PC-9 (cell line): Measurements from ENCODE around the gene HSPBP1. TPM values are rescaled to one million over a fixed set of nuclear protein-coding genes. Genes with fewer than 3 reads are reported as not detected.

ENCODE experiments used
- BruUV-seq: library from RNA; stranded (reverse); fragments of 400-500 nt; replicated peaks from 2 replicates; lab custom pipeline; 2021; lab: Mats Ljungman, UMichigan
- CTCF ChIA-PET: fragments of 300-600 bp; sonication (Branson Sonifier 250); formaldehyde crosslinking; loops from one replicate; lab custom pipeline; 2022; ENCODE audit warnings: antibody characterized with exemption; lab: Charles Lee
- POLR2A ChIA-PET: fragments of 300-600 bp; sonication (Branson Sonifier 250); formaldehyde crosslinking; loops from one replicate; lab custom pipeline; 2022; ENCODE audit warnings: antibody characterized with exemption; ENCODE audit not compliant: unreplicated experiment; lab: Charles Lee
- DNase-seq, 2 experiments: peaks; one replicate each; pipeline versions ENCODE4 v3.0.0 to v3.0.0-alpha.2; 2015 to 2022; ENCODE audit warnings: mixed read lengths in 1 of 2
- H2AFZ ChIP-seq: fragments of 200-600 bp; sonication (generic); 2 replicates; pipeline ENCODE4 v1.8.1; 2017; ENCODE audit warnings: antibody characterized with exemption
- H3F3A ChIP-seq: fragments of 200-600 bp; sonication (generic); 2 replicates; pipeline ENCODE4 v1.8.1; 2017; ENCODE audit warnings: antibody characterized with exemption, mild to moderate bottlenecking, low read depth; ENCODE audit not compliant: insufficient read depth
- H3K27ac ChIP-seq: fragments of 200-600 bp; sonication (generic); 2 replicates; pipeline ENCODE4 v1.6.1; 2016; ENCODE audit warnings: mixed run types
- H3K27me3 ChIP-seq: fragments of 200-600 bp; sonication (generic); 2 replicates; pipeline ENCODE4 v1.6.1; 2016; ENCODE audit warnings: low read depth, mixed run types; ENCODE audit not compliant: insufficient read depth
- H3K36me3 ChIP-seq: fragments of 200-600 bp; sonication (generic); 2 replicates; pipeline ENCODE4 v1.6.1; 2016; ENCODE audit warnings: low read depth, mixed run types
- H3K4me1 ChIP-seq: fragments of 200-600 bp; sonication (generic); replicated peaks from 2 replicates; pipeline ENCODE4 v1.6.1; 2016; ENCODE audit warnings: mixed run types; ENCODE audit not compliant: insufficient read depth
- H3K4me2 ChIP-seq: fragments of 200-600 bp; sonication (generic); 2 replicates; pipeline ENCODE4 v1.6.1; 2017; ENCODE audit warnings: mixed run types
- H3K4me3 ChIP-seq: fragments of 200-600 bp; sonication (generic); 2 replicates; pipeline ENCODE4 v1.6.1; 2016; ENCODE audit warnings: mixed run types
- H3K79me2 ChIP-seq: fragments of 200-600 bp; sonication (generic); 2 replicates; pipeline ENCODE4 v1.6.1; 2017; ENCODE audit warnings: low read depth, mixed run types
- H3K9me2 ChIP-seq: fragments of 200-600 bp; sonication (generic); 2 replicates; pipeline ENCODE4 v1.8.1; 2017; ENCODE audit warnings: mild to moderate bottlenecking; ENCODE audit not compliant: insufficient read depth
- H3K9me3 ChIP-seq: fragments of 200-600 bp; sonication (generic); 2 replicates; pipeline ENCODE4 v1.8.1; 2016; ENCODE audit warnings: low read depth; ENCODE audit not compliant: insufficient read depth
- H4K20me1 ChIP-seq: fragments of 200-600 bp; sonication (generic); 2 replicates; pipeline ENCODE4 v1.8.1; 2017; ENCODE audit not compliant: insufficient read depth
- CTCF ChIP-seq: fragments of 200-600 bp; sonication (generic); conservative IDR thresholded peaks from 2 replicates; pipeline ENCODE4 v1.6.1; 2017; ENCODE audit warnings: mixed run types, antibody characterized with exemption, mild to moderate bottlenecking, moderate library complexity
- EZH2 ChIP-seq: fragments of 200-600 bp; sonication (generic); IDR thresholded peaks from 2 replicates; pipeline ENCODE4 v1.8.0; 2017; ENCODE audit warnings: antibody characterized with exemption, low read depth
- intact Hi-C: fragments of 100-400 bp; cut with micrococcal nuclease; formaldehyde crosslinking; loops from one replicate; pipeline ENCODE4 v1.10.0; 2022; ENCODE audit not compliant: unreplicated experiment
- total RNA-seq: library from RNA; stranded (reverse); gene quantifications from 2 replicates; pipeline ENCODE4 v1.2.3, GENCODE V29; 2021

Gene HSPBP1
- total RNA-seq, 1 experiment from 2014 or later, result 66.2 TPM

DNA sequence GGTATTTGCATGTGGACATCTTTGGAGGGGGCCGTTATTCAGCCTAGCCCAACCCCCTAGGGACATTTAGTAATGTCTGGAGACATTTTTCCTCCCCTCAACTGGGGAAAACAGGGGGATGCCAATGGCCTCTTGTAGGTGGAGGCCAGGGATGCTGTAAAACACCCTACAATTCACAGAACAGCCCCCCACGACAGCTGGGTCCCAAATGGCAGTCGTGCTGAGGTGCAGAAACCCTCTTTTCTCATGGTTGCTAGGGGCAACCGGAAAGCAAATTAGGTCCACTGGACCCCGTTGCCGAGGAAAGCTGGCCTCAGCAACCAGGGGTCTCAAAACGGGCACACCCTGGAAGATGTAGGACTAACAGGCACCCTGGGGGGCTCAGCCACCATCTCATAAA, 30.6 kb upstream of the HSPBP1 start:
- H3K4me3 ChIP-seq, result no peak overlapping the region

GRCh38 chr19:55309448-55309847, 29.5 kb upstream of the HSPBP1 start:
- Histone ChIP-seq H3K27ac (no peak overlapping the region), H3K9me3 (no peaks in the 10 kb centered on the region), H3K27me3 (no peaks in the 10 kb centered on the region), H3K4me3 (no peak overlapping the region), H3F3A (no peaks in the 10 kb centered on the region; the same call in 1 of the 2 replicates), H3K36me3 (no peaks in the 10 kb centered on the region), H4K20me1 (no peaks in the 10 kb centered on the region), H3K4me2 (no peak overlapping the region), H3K9me2 (no peaks in the 10 kb centered on the region), H2AFZ (no peak overlapping the region), H3K79me2 (no peaks in the 10 kb centered on the region), H3K4me1 (no peaks in the 10 kb centered on the region)
- DNase-seq, result no peak
- no peak for TF ChIP-seq EZH2
- TF ChIP-seq CTCF, result no peak
- no TSS peak for BruUV-seq
- intact Hi-C loops, result no loop called here
- CTCF ChIA-PET, result no interaction called here
- POLR2A ChIA-PET, result interaction anchor here (0.5 kb wide), 1 partner anchor 94 kb away, joined by 3 read pairs; no protein-coding TSS in a partner anchor

More for the DNA sequence above, 30.6 kb upstream of the HSPBP1 start:
- no peaks in the 10 kb centered on the region for H3K9me2 ChIP-seq
- intact Hi-C loops, result no loop called here
- ChIA-PET POLR2A (no interaction called here), CTCF (no interaction called here)
- no peaks in the 10 kb centered on the region for H3K36me3 ChIP-seq
- no peaks in the 10 kb centered on the region for H3K4me1 ChIP-seq
- no peak for TF ChIP-seq CTCF
- no peak for TF ChIP-seq EZH2
- no peaks in the 10 kb centered on the region for H4K20me1 ChIP-seq
- no peak overlapping the region for H3K27ac ChIP-seq
- H2AFZ ChIP-seq, result no peak overlapping the region
- no peaks in the 10 kb centered on the region; the same call in 1 of the 2 replicates for H3F3A ChIP-seq
- no peaks in the 10 kb centered on the region for H3K9me3 ChIP-seq
- no peaks in the 10 kb centered on the region for H3K27me3 ChIP-seq
- no peak overlapping the region for H3K4me2 ChIP-seq
- no peak for DNase-seq
- no TSS peak for BruUV-seq
- H3K79me2 ChIP-seq, result no peaks in the 10 kb centered on the region

DNA sequence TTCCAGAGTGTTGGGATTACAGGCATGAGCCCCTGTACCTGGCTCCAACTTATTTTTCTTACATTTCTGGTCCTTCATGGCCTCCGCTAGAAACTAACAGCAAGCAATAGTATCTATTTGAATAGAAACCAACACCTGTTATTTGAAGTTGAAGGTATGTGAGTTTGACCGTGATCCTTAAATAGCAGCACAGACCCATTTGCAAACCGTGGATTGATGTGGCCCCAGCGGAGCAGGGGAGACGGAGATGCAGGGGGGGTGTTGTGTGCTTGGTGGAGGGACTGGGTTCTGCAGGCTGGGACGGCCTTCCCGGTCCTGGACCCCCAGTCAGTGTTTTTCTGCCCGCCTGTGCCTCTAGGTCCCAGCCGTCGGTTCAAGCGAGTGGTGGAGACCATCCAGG, 28.4 kb upstream of the HSPBP1 start:
- H3K4me3 ChIP-seq, result no peak overlapping the region
- H3K27ac ChIP-seq, result no peak overlapping the region
- peaks cover 7% of the 10 kb centered on the region; the same call in 1 of the 2 replicates for H3F3A ChIP-seq
- no peak for DNase-seq
- H3K36me3 ChIP-seq, result no peaks in the 10 kb centered on the region
- H3K27me3 ChIP-seq, result no peaks in the 10 kb centered on the region
- POLR2A ChIA-PET, result no interaction called here
- CTCF ChIA-PET, result no interaction called here
- H3K9me3 ChIP-seq, result no peaks in the 10 kb centered on the region
- TF ChIP-seq CTCF, result no peak
- TF ChIP-seq EZH2, result no peak
- H4K20me1 ChIP-seq, result no peaks in the 10 kb centered on the region
- intact Hi-C loops, result no loop called here
- H2AFZ ChIP-seq, result no peak overlapping the region
- BruUV-seq, result no TSS peak
- H3K79me2 ChIP-seq, result no peaks in the 10 kb centered on the region
- no peaks in the 10 kb centered on the region for H3K9me2 ChIP-seq
- no peaks in the 10 kb centered on the region for H3K4me1 ChIP-seq
- no peak overlapping the region for H3K4me2 ChIP-seq
